ENCODE data around the gene LRFN5.

The LRFN5 gene

GRCh38 chr14:41873686-41874317 is 267.1 kb downstream of the LRFN5 start:
- Mint-ChIP-seq H3K27me3 (ENCODE audit: low read depth) (no peaks in the 10 kb centered on the region), H3K27ac (peak overlapping the region; percentile 90 to 91 (median 90)), H3K9me3 (peaks cover 7% of the 10 kb centered on the region), H3K4me1 (peaks cover 34% of the 10 kb centered on the region), H3K36me3 (ENCODE audit: low read depth) (no peaks in the 10 kb centered on the region), H3K4me3 (peak overlapping the region in 2 of 3 experiments; percentile 19 to 55)
- no peak for TF ChIP-seq CTCF (IDR thresholded peaks at IDR 0.05; ENCODE audit: unreplicated experiment in 3 of 3)

- H3K9me3 Mint-ChIP-seq, result peaks cover 2% of the 10 kb centered on the region
- no peak overlapping the region for H3K4me3 Mint-ChIP-seq
- no peak for TF ChIP-seq CTCF (IDR thresholded peaks at IDR 0.05; ENCODE audit: unreplicated experiment in 3 of 3)
- H3K4me1 Mint-ChIP-seq, result peaks cover 34% of the 10 kb centered on the region
- no peaks in the 10 kb centered on the region for H3K36me3 Mint-ChIP-seq (ENCODE audit: low read depth)
- H3K27ac Mint-ChIP-seq, result peak overlapping the region; percentile 36 to 59 (median 43)
- H3K27me3 Mint-ChIP-seq (ENCODE audit: low read depth), result no peaks in the 10 kb centered on the region
These were observed 268.4 kb downstream of the LRFN5 start for GRCh38 chr14:41875116-41875515.

- Mint-ChIP-seq H3K4me1 (peaks cover 20% of the 10 kb centered on the region), H3K27ac (no peak overlapping the region), H3K9me3 (no peaks in the 10 kb centered on the region), H3K4me3 (no peak overlapping the region), H3K27me3 (ENCODE audit: low read depth) (no peaks in the 10 kb centered on the region), H3K36me3 (ENCODE audit: low read depth) (no peaks in the 10 kb centered on the region)
- TF ChIP-seq CTCF (IDR thresholded peaks at IDR 0.05; ENCODE audit: unreplicated experiment in 3 of 3), result no peak
These were observed 271.6 kb downstream of the LRFN5 start for GRCh38 chr14:41878321-41878720.

GRCh38 chr14:41891624-41892023 is 284.9 kb downstream of the LRFN5 start:
- Mint-ChIP-seq H3K4me1 (no peaks in the 10 kb centered on the region), H3K4me3 (no peak overlapping the region), H3K27me3 (ENCODE audit: low read depth) (no peaks in the 10 kb centered on the region), H3K27ac (no peak overlapping the region), H3K9me3 (no peaks in the 10 kb centered on the region), H3K36me3 (ENCODE audit: low read depth) (peaks cover 14% of the 10 kb centered on the region)
- no peak for TF ChIP-seq CTCF (IDR thresholded peaks at IDR 0.05; ENCODE audit: unreplicated experiment in 3 of 3)

- H3K9me3 Mint-ChIP-seq, result no peaks in the 10 kb centered on the region
- no peak for TF ChIP-seq CTCF (IDR thresholded peaks at IDR 0.05; ENCODE audit: unreplicated experiment in 3 of 3)
- H3K36me3 Mint-ChIP-seq (ENCODE audit: low read depth), result no peaks in the 10 kb centered on the region
- peak overlapping the region in 1 of 3 experiments; percentile 57 for H3K27ac Mint-ChIP-seq
- peaks cover 18% of the 10 kb centered on the region for H3K4me1 Mint-ChIP-seq
- H3K27me3 Mint-ChIP-seq (ENCODE audit: low read depth), result no peaks in the 10 kb centered on the region
- H3K4me3 Mint-ChIP-seq, result no peak overlapping the region
These were observed 292.7 kb downstream of the LRFN5 start for GRCh38 chr14:41899416-41899815.

GRCh38 chr14:41900644-41901043 is 294.0 kb downstream of the LRFN5 start:
- no peak overlapping the region for H3K4me3 Mint-ChIP-seq
- TF ChIP-seq CTCF (IDR thresholded peaks at IDR 0.05; ENCODE audit: unreplicated experiment in 3 of 3), result no peak
- H3K27me3 Mint-ChIP-seq (ENCODE audit: low read depth), result no peaks in the 10 kb centered on the region
- peaks cover 18% of the 10 kb centered on the region for H3K4me1 Mint-ChIP-seq
- no peaks in the 10 kb centered on the region for H3K9me3 Mint-ChIP-seq
- no peak overlapping the region for H3K27ac Mint-ChIP-seq
- no peaks in the 10 kb centered on the region for H3K36me3 Mint-ChIP-seq (ENCODE audit: low read depth)

Data from nephron (organoid).